ENCODE data around the gene COL26A1.

GRCh38 chr7:101563198-101563901 lies 200.7 kb downstream of the COL26A1 start:
- TF ChIP-seq, protein P1, sequence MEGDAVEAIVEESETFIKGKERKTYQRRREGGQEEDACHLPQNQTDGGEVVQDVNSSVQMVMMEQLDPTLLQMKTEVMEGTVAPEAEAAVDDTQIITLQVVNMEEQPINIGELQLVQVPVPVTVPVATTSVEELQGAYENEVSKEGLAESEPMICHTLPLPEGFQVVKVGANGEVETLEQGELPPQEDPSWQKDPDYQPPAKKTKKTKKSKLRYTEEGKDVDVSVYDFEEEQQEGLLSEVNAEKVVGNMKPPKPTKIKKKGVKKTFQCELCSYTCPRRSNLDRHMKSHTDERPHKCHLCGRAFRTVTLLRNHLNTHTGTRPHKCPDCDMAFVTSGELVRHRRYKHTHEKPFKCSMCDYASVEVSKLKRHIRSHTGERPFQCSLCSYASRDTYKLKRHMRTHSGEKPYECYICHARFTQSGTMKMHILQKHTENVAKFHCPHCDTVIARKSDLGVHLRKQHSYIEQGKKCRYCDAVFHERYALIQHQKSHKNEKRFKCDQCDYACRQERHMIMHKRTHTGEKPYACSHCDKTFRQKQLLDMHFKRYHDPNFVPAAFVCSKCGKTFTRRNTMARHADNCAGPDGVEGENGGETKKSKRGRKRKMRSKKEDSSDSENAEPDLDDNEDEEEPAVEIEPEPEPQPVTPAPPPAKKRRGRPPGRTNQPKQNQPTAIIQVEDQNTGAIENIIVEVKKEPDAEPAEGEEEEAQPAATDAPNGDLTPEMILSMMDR (IDR thresholded peaks at IDR 0.05), result no peak
- TF ChIP-seq POLR2A (IDR thresholded peaks at IDR 0.05), result no peak
